K562 (cell line): ENCODE measurements around the gene SNAP23. TPM values are rescaled to one million over a fixed set of nuclear protein-coding genes. Genes with fewer than 3 reads are reported as not detected.

Experiments used
- AFF4 ChIP-seq: sonication (generic); formaldehyde crosslinking; IDR thresholded peaks from 2 replicates; pipeline ENCODE4 v1.8.0; 2023; ENCODE audit warnings: mild to moderate bottlenecking, missing genetic modification reagents
- ARID4B ChIP-seq: sonication (generic); formaldehyde crosslinking; IDR thresholded peaks from 2 replicates; pipeline ENCODE4 v1.8.0; 2022; ENCODE audit warnings: mild to moderate bottlenecking, missing genetic modification reagents
- BCL6 ChIP-seq: fragments of 250-450 bp; sonication (Bioruptor Pico); IDR thresholded peaks from 2 replicates; pipeline ENCODE4 v1.4.0; 2020
- BMI1 ChIP-seq: fragments of 150-350 bp; IDR thresholded peaks from 2 replicates; pipeline ENCODE4 v1.6.1; 2014; ENCODE audit warnings: low read length
- C11orf30 ChIP-seq: fragments of 450-650 bp; IDR thresholded peaks from 2 replicates; pipeline ENCODE4 v1.6.1; 2016; ENCODE audit warnings: low read depth, mild to moderate bottlenecking
- CSDE1 ChIP-seq, 2 experiments: fragments of 450-650 bp; IDR thresholded peaks; 2 replicates each; pipeline ENCODE4 v1.6.1; 2016; ENCODE audit warnings: mild to moderate bottlenecking in 1 of 2
- E2F5 ChIP-seq: sonication (generic); formaldehyde crosslinking; IDR thresholded peaks from 2 replicates; pipeline ENCODE4 v1.8.0; 2022; ENCODE audit warnings: mild to moderate bottlenecking, missing genetic modification reagents
- ETV1 ChIP-seq: fragments of 450-650 bp; conservative IDR thresholded peaks from 2 replicates; pipeline ENCODE4 v1.6.1; 2016; ENCODE audit warnings: missing genetic modification characterization, control low read depth, low read depth, missing compliant biosample characterization
- GABPA ChIP-seq: fragments of 200-800 bp; sonication (Bioruptor generic); conservative IDR thresholded peaks from 2 replicates; pipeline ENCODE4 v1.6.1; 2016; ENCODE audit warnings: low read depth, missing genetic modification characterization, missing compliant biosample characterization
- HLTF ChIP-seq: fragments of 450-650 bp; IDR thresholded peaks from 2 replicates; pipeline ENCODE4 v1.6.1; 2016
- JUND ChIP-seq, 2 experiments: IDR thresholded peaks; 2 replicates in 1 of 2; 3 replicates in 1 of 2; pipeline ENCODE4 v1.6.1; 2011; ENCODE audit warnings: borderline replicate concordance in 2 of 2, low read depth in 2 of 2, low read length in 2 of 2, improper control_type of control experiment in 1 of 2, missing biosample characterization in 1 of 2, missing genetic modification characterization in 1 of 2, missing genetic modification reagents in 1 of 2
- KHSRP ChIP-seq: fragments of 450-650 bp; IDR thresholded peaks from 2 replicates; pipeline ENCODE4 v1.6.1; 2017
- LCOR ChIP-seq: sonication (generic); formaldehyde crosslinking; IDR thresholded peaks from 2 replicates; pipeline ENCODE4 v1.8.0; 2022; ENCODE audit warnings: mild to moderate bottlenecking, missing genetic modification reagents
- NFE2L1 ChIP-seq: fragments of 450-650 bp; IDR thresholded peaks from 2 replicates; pipeline ENCODE4 v1.6.1; 2016; ENCODE audit warnings: missing genetic modification characterization, low read depth, mild to moderate bottlenecking, missing compliant biosample characterization, moderate library complexity, borderline replicate concordance
- RBM34 ChIP-seq: fragments of 200-400 bp; formaldehyde crosslinking; IDR thresholded peaks from 2 replicates; pipeline ENCODE4 v1.6.1; 2018; ENCODE audit warnings: low read length, borderline replicate concordance; ENCODE audit not compliant: insufficient read depth
- ZNF347 ChIP-seq: fragments of 450-650 bp; formaldehyde crosslinking; IDR thresholded peaks from 2 replicates; pipeline ENCODE4 v1.4.0; 2020; ENCODE audit warnings: low read depth, mild to moderate bottlenecking, moderate library complexity
- ZNF354B ChIP-seq: fragments of 250-450 bp; sonication (Bioruptor Pico); IDR thresholded peaks from 2 replicates; pipeline ENCODE4 v1.4.0; 2020
- polyA plus RNA-seq, 8 experiments: library from polyadenylated mRNA; depleted of rRNA in 4 of 8; stranded (reverse) in 5 of 8; unstranded in 3 of 8; fragments of >200 nt; fragmentation: Nextera tagmentation in 2 of 8; fragmentation: Illumina TruSeq in 1 of 8; extraction: Ambion mirVana in 2 of 8; extraction: Trizol in 1 of 8; gene quantifications; 2 replicates each; pipeline versions ENCODE4 v1.2.1 to v1.2.3, GENCODE V29; 2011 to 2014; ENCODE audit warnings: inconsistent platforms in 1 of 8, missing spikeins in 1 of 8
- total RNA-seq, 7 experiments: library from RNA; depleted of rRNA in 6 of 7; stranded (reverse); fragments of >200 nt in 6 of 7; fragmentation: Illumina TruSeq in 2 of 7; extraction: Trizol in 2 of 7; gene quantifications; 2 replicates each; pipeline versions ENCODE4 v1.2.1 to v1.2.3, GENCODE V29; 2011 to 2021; ENCODE audit warnings: low replicate concordance in 1 of 7

SNAP23 gene
- total and polyA plus RNA-seq, 9 of the 15 experiments (the other 6 are each of a cell fraction or from before 2014, with no cell fraction given): 78.9 to 168 (median 117) TPM

DNA sequence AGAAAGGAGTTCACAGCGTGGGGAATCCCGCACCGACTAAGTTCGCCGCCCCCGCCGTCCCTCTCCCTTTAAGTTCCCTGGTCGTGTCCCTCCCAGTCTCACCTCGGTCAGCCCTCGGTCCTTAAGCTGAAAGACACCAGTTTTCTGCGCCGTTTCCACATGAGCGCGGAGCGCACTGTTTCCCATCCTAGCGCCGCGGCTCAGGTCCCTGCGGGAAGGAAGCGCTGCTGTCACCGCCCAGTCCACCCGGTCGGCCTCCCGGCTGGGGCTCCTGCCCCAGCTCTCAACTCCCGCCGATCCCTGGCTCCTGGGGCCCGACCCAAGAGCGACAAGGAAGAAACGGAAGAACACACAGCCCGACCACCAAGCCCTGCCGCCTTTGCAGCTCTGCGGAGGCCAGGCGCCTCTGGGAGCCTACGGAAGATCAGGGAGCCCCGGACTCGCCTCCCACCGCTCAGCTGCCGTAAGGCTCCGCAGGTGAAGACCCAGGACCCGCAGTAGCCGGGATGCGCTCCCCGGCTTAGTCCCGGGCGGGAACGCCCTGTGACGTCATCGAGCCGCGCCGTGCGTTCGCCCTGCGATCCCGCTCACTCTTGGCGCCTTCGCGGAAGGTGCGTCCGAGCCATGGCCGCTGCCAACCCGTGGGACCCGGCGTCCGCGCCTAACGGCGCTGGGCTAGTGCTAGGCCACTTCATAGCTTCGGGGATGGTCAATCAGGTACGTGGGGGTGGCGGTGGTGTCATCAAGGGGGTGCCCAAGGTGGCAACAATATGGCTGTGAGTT is 53.0 kb downstream of the SNAP23 start, which contains the start of the genes HAUS2 and LRRC57 (continued):
- TF ChIP-seq E2F5 (CRISPR knock-in tag) (no peak), AFF4 (0 out of 2 replicates have a peak, but pooled peaks have one; percentile 43), BMI1 (no peak), CSDE1 (IDR thresholded peaks at IDR 0.05) (peak in 1 of 2 experiments; percentile 80; a peak in 2 of 4 replicates), JUND (IDR thresholded peaks at IDR 0.05; ENCODE audit: borderline replicate concordance, low read depth, low read length) (peak; percentile 94), JUND (tag; IDR thresholded peaks at IDR 0.05; ENCODE audit: borderline replicate concordance, low read depth, low read length) (peak; percentile 90; the same call in 2 of the 3 replicates), ZNF347 (no peak), ZNF354B (CRISPR knock-in tag) (no peak), ARID4B (peak; percentile 82; the same call in 1 of the 2 replicates), LCOR (0 out of 2 replicates have a peak, but pooled peaks have one; percentile 59), BCL6 (no peak), ETV1 (tag) (no peak), GABPA (tag) (peak; percentile 54; the same call in 1 of the 2 replicates), HLTF (peak; percentile 9; the same call in 1 of the 2 replicates), NFE2L1 (tag) (no peak), RBM34 (no peak), C11orf30 (peak; percentile 95), KHSRP (peak; percentile 94)
